ENCODE measurements around the gene CD82. TPM values are rescaled to one million over a fixed set of nuclear protein-coding genes. Genes with fewer than 3 reads are reported as not detected.

Gene CD82
- polyA plus RNA-seq, 3 donors: 40.8 to 89.0 (median 43.0) TPM

DNA sequence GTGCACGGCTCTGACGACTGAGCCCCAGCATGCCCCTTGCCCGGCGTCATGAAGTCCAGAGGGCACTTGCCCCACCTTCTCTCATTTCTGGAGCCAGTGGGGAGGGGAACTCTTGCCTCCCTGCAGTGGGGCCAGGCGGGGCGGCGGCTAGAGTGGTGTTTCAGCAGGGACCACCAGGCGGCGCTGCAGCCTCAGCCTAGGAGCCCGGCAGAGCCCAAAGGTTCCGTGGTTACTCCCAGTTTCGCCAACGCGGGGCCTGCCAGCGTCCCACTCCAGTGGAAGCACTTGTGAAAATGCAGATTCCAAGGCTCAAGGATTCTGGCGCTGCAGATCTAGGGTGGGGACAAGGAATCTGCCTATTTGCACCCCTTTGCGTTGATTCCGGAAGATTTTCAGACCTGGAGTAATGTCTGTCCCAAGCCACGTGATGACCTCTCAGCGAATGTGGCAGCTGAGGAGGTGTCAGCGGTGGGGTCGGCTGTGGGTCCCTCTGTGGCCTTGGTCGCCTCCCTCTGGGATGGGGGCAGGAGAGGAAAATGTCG, 55.7 kb downstream of the CD82 start:
- no peak overlapping the region for H3K27ac Mint-ChIP-seq

DNA sequence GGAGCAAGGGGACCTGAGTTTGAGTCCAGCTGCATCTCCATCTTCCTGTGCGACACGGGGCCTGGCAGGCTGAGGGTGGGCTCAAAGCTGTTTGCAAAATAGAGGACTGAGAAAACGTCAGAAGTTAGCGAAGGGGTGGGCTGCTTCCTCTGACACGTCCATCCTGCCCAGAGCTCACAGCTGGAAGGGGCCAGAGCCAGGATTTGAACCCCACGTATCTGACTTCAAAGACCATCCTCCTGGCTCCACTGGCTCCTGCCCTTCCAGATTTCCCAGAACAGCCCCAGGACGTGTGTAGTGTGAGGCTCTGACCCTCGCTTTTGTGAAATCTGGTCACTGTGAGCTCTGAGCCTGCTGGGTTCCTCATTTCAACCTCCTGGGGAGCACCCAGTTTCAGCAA, 56.3 kb downstream of the CD82 start:
- peak overlapping the region in 3 of 7 donors; percentile 18 to 42 (median 24) for H3K27ac Mint-ChIP-seq
- H3K36me3 ChIP-seq (replicated peaks in 1 of 2; ENCODE audit: control insufficient read depth in 1 of 2, insufficient read depth in 2 of 2, low read length in 2 of 2): peaks cover 6 to 26% of the 10 kb centered on the region in 2 donors
- intact Hi-C loops (cut with micrococcal nuclease): loop anchor here (5.0 to 10.0 kb wide), 3 partner anchors 153 to 291 kb away; no protein-coding TSS in a partner anchor

More for the DNA sequence above, 55.7 kb downstream of the CD82 start:
- no peak overlapping the region for H3K9ac ChIP-seq (ENCODE audit: insufficient read depth, low read length, poor library complexity, severe bottlenecking)
- no peak overlapping the region for H3K27ac ChIP-seq (ENCODE audit: low read depth in 1 of 2, low read length in 2 of 2)
- intact Hi-C loops (cut with micrococcal nuclease): loop anchor here (5.0 to 10.0 kb wide), 3 partner anchors 154 to 291 kb away; no protein-coding TSS in a partner anchor
- no peak overlapping the region for H3K4me3 ChIP-seq (replicated peaks in 1 of 3; ENCODE audit: low read depth in 2 of 3, low read length in 3 of 3)
- no peak overlapping the region for H2AFZ ChIP-seq (ENCODE audit: insufficient read depth, low read depth, low read length, poor library complexity, severe bottlenecking)
- TF ChIP-seq CTCF (IDR thresholded peaks at IDR 0.05): peak; percentile 94
- Mint-ChIP-seq H3K9me3 (peaks cover 0 to 3% (median 0%) of the 10 kb centered on the region in 7 donors), H3K4me3 (no peak overlapping the region), H3K36me3 (peaks cover 34 to 59% of the 10 kb centered on the region in 2 donors), H3K27me3 (ENCODE audit: low read depth in 3 of 3) (peaks cover 12 to 19% (median 16%) of the 10 kb centered on the region in 3 donors), H3K4me1 (peaks cover 40% of the 10 kb centered on the region)
- H3K9me3 ChIP-seq (replicated peaks in 1 of 2; ENCODE audit: control insufficient read depth in 1 of 2, insufficient read depth in 1 of 2, low read length in 2 of 2): no peaks in the 10 kb centered on the region
- H3K79me2 ChIP-seq (ENCODE audit: insufficient read depth, low read length): no peaks in the 10 kb centered on the region
- no peaks in the 10 kb centered on the region for H3K27me3 ChIP-seq (ENCODE audit: control insufficient read depth in 2 of 2, insufficient read depth in 2 of 2, low read length in 2 of 2)
- H3K4me2 ChIP-seq (replicated peaks; ENCODE audit: extremely low read depth, low read length, poor library complexity, severe bottlenecking): no peak overlapping the region
- WGBS (ENCODE audit: insufficient coverage): 44% methylated on average over 18 of the region's 24 CpGs
- no peaks in the 10 kb centered on the region for H4K20me1 ChIP-seq (ENCODE audit: insufficient read depth, low read length)
- peaks cover 21 to 28% of the 10 kb centered on the region in 2 donors for H3K4me1 ChIP-seq (ENCODE audit: control insufficient read depth in 1 of 2, insufficient read depth in 2 of 2, low read length in 2 of 2)
- DNase-seq: peak; percentile 36 to 57 (median 56)
- H3K36me3 ChIP-seq (replicated peaks in 1 of 2; ENCODE audit: control insufficient read depth in 1 of 2, insufficient read depth in 2 of 2, low read length in 2 of 2): peaks cover 9 to 32% of the 10 kb centered on the region in 2 donors

More for the DNA sequence above, 56.3 kb downstream of the CD82 start:
- no peak overlapping the region for H3K4me3 ChIP-seq (replicated peaks in 1 of 3; ENCODE audit: low read depth in 2 of 3, low read length in 3 of 3)
- H3K4me1 ChIP-seq (ENCODE audit: control insufficient read depth in 1 of 2, insufficient read depth in 2 of 2, low read length in 2 of 2): peaks cover 22 to 30% of the 10 kb centered on the region in 2 donors
- no peak overlapping the region for H2AFZ ChIP-seq (ENCODE audit: insufficient read depth, low read depth, low read length, poor library complexity, severe bottlenecking)
- no peak for TF ChIP-seq CTCF (IDR thresholded peaks at IDR 0.05)
- no peak overlapping the region for H3K27ac ChIP-seq (ENCODE audit: low read depth in 1 of 2, low read length in 2 of 2)
- no peak overlapping the region for H3K9ac ChIP-seq (ENCODE audit: insufficient read depth, low read length, poor library complexity, severe bottlenecking)
- Mint-ChIP-seq H3K27me3 (ENCODE audit: low read depth in 3 of 3) (peaks cover 16 to 19% (median 19%) of the 10 kb centered on the region in 3 donors), H3K36me3 (peaks cover 33 to 61% of the 10 kb centered on the region in 2 donors), H3K4me1 (peaks cover 45% of the 10 kb centered on the region), H3K4me3 (no peak overlapping the region), H3K9me3 (peaks cover 0 to 4% (median 2%) of the 10 kb centered on the region in 7 donors)
- no peaks in the 10 kb centered on the region for H3K79me2 ChIP-seq (ENCODE audit: insufficient read depth, low read length)
- 69% methylated on average over 7 of the region's 8 CpGs for WGBS (ENCODE audit: insufficient coverage)
- DNase-seq: no peak
- H3K4me2 ChIP-seq (replicated peaks; ENCODE audit: extremely low read depth, low read length, poor library complexity, severe bottlenecking): no peak overlapping the region
- H3K27me3 ChIP-seq (ENCODE audit: control insufficient read depth in 2 of 2, insufficient read depth in 2 of 2, low read length in 2 of 2): no peaks in the 10 kb centered on the region
- H3K9me3 ChIP-seq (replicated peaks in 1 of 2; ENCODE audit: control insufficient read depth in 1 of 2, insufficient read depth in 1 of 2, low read length in 2 of 2): no peaks in the 10 kb centered on the region
- H4K20me1 ChIP-seq (ENCODE audit: insufficient read depth, low read length): no peaks in the 10 kb centered on the region

All from CD14-positive monocyte (primary cell).